Transverse colon (tissue), 3 donors: Measurements from ENCODE around the gene CEP104.

ENCODE experiments used
- EP300 ChIP-seq: sonication (generic); formaldehyde crosslinking; IDR thresholded peaks from one replicate; pipeline ENCODE4 v1.6.1; 2017; ENCODE audit warnings: antibody characterized with exemption, low read depth
- POLR2A ChIP-seq: fragments of 450-650 bp; IDR thresholded peaks from one replicate; pipeline ENCODE4 v1.6.1; 2016; ENCODE audit warnings: antibody characterized with exemption, mild to moderate bottlenecking, moderate library complexity
- TF ChIP-seq, protein P1 (sequence below), 5 experiments: fragments of 200-600 bp in 3 of 5; fragments of 450-650 bp in 2 of 5; sonication (generic) in 3 of 5; IDR thresholded peaks; 1 replicate in 2 of 5; 2 replicates in 3 of 5; pipeline ENCODE4 v1.5.1; 2016 to 2017; ENCODE audit warnings: antibody characterized with exemption in 5 of 5, inconsistent platforms in 3 of 5, mild to moderate bottlenecking in 2 of 5, moderate library complexity in 1 of 5

DNA sequence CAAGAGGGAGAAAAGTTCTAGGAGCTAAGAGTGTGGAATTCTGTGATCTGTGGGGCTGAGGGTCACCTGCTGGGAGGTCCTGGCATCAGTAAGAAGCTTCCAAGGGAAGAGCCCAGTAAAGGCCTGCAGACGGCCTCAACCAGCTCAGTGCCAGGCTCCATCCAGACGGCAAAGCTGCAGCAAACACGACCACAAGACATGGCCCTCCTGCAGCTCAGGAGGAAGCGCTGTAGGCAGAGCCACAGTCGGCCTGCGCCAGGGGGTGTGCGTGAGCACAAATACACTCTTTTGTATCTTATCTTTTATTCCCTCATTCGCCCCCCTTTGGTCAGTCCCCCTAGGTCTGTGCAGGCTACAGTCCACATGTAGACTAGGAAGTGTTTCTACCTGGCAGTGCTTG lies 29.7 kb upstream of the CEP104 start:
- TF ChIP-seq, protein P1, sequence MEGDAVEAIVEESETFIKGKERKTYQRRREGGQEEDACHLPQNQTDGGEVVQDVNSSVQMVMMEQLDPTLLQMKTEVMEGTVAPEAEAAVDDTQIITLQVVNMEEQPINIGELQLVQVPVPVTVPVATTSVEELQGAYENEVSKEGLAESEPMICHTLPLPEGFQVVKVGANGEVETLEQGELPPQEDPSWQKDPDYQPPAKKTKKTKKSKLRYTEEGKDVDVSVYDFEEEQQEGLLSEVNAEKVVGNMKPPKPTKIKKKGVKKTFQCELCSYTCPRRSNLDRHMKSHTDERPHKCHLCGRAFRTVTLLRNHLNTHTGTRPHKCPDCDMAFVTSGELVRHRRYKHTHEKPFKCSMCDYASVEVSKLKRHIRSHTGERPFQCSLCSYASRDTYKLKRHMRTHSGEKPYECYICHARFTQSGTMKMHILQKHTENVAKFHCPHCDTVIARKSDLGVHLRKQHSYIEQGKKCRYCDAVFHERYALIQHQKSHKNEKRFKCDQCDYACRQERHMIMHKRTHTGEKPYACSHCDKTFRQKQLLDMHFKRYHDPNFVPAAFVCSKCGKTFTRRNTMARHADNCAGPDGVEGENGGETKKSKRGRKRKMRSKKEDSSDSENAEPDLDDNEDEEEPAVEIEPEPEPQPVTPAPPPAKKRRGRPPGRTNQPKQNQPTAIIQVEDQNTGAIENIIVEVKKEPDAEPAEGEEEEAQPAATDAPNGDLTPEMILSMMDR (IDR thresholded peaks at IDR 0.05) = no peak
- TF ChIP-seq EP300 (no peak), POLR2A (no peak)
